Sigmoid colon (tissue), 7 donors: Measurements from ENCODE around the gene RNF128. TPM values are rescaled to one million over a fixed set of nuclear protein-coding genes. Genes with fewer than 3 reads are reported as not detected.

ENCODE experiments used
- DNase-seq: peaks from one replicate; pipeline ENCODE4 v3.0.0-alpha.2; 2019
- H3K27ac ChIP-seq, 4 donors: fragments of 200-600 bp; sonication (generic); one replicate each; pipeline ENCODE4 v1.5.1; 2016 to 2019; ENCODE audit warnings: mild to moderate bottlenecking in 1 of 4
- H3K27me3 ChIP-seq, 3 donors: fragments of 200-600 bp; sonication (generic); one replicate each; pipeline ENCODE4 v1.5.1; 2019; ENCODE audit warnings: mild to moderate bottlenecking in 1 of 3
- H3K36me3 ChIP-seq, 4 donors: fragments of 200-600 bp; sonication (generic); one replicate each; pipeline ENCODE4 v1.5.1; 2016 to 2019
- H3K4me1 ChIP-seq, 4 donors: fragments of 200-600 bp; sonication (generic); one replicate each; pipeline ENCODE4 v1.5.1; 2017 to 2019
- H3K4me3 ChIP-seq, 4 donors: fragments of 200-600 bp; sonication (generic); one replicate each; pipeline ENCODE4 v1.5.1; 2017 to 2019; ENCODE audit warnings: mild to moderate bottlenecking in 2 of 4, moderate library complexity in 1 of 4
- H3K9me3 ChIP-seq, 4 donors: fragments of 200-600 bp in 3 of 4; sonication (generic) in 3 of 4; one replicate each; pipeline versions ENCODE4 v1.5.1 to v1.6.1; 2013 to 2019
- EP300 ChIP-seq, 4 donors: sonication (generic); formaldehyde crosslinking; IDR thresholded peaks; one replicate each; pipeline ENCODE4 v1.6.1; 2017; ENCODE audit warnings: antibody characterized with exemption in 4 of 4
- POLR2A ChIP-seq, 2 donors: fragments of 450-650 bp; IDR thresholded peaks; one replicate each; pipeline ENCODE4 v1.6.1; 2016; ENCODE audit warnings: antibody characterized with exemption in 2 of 2, mild to moderate bottlenecking in 2 of 2, moderate library complexity in 2 of 2
- POLR2AphosphoS5 ChIP-seq, 4 donors: sonication (generic); formaldehyde crosslinking; IDR thresholded peaks; one replicate each; pipeline ENCODE4 v1.6.1; 2017; ENCODE audit warnings: antibody characterized with exemption in 4 of 4
- WGBS, 2 donors: extraction: QIAGEN DNeasy Blood & Tissue Kit; methylation state at CpG; one replicate each; pipeline ENCODE4 v1.1.7; 2013; 5-methylcytosine and 5-hydroxymethylcytosine counted together
- intact Hi-C: fragments of 100-400 bp; cut with DNase I; formaldehyde crosslinking; loops from one replicate; pipeline ENCODE4 v1.15.1; 2023
- polyA plus RNA-seq, 3 donors: library from polyadenylated mRNA; stranded (reverse); fragments of 200-250 nt; gene quantifications; one replicate each; pipeline ENCODE4 v1.2.3, GENCODE V29; 2013
- total RNA-seq, 4 donors: library from RNA; depleted of rRNA; stranded (reverse); fragments of >200 nt; gene quantifications; one replicate each; pipeline ENCODE4 v1.1.0, GENCODE V29; 2016
- TF ChIP-seq, protein P1 (sequence below), 4 experiments: fragments of 450-650 bp in 3 of 4; fragments of 200-600 bp in 1 of 4; IDR thresholded peaks; one replicate each; pipeline ENCODE4 v1.5.1; 2016 to 2019; ENCODE audit warnings: antibody characterized with exemption in 4 of 4, mild to moderate bottlenecking in 3 of 4, moderate library complexity in 2 of 4
- donor health status: healthy with polysubstance abuse.
- donor health status: Bipolar disorder and iron deficiency.
- donor health status: healthy.

RNF128 gene
- total and polyA plus RNA-seq, 7 donors: 0.36 to 10.5 (median 4.6) TPM; not detected in 3

DNA sequence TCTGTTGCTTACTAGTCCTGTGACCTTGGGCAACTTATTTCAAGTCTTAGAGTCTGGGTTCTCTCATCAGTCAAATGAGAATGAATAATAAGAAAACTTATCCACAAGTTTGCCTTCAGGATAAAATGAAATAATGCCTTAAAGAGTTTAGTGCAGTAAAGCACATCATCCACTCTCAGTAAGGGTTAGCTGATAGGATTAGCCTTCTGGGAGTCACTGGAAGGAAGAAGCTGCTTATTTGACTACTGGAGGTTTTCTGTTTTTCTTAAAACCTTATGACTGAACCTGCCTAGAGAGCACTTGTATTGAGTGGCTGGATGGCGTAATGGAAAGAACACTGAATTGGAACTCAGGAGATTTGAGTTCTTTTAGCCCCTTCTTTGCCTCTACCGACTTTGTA lies 1.8 kb downstream of the RNF128 start:
- 25 to 65% methylated on average over 2 of the region's 2 CpGs for WGBS, 2 donors
- Histone ChIP-seq H3K36me3 (no peaks in the 10 kb centered on the region), H3K9me3 (no peaks in the 10 kb centered on the region), H3K27me3 (peaks cover 0 to 8% (median 0%) of the 10 kb centered on the region in 3 donors), H3K4me1 (peaks cover 0 to 7% (median 0%) of the 10 kb centered on the region in 4 donors), H3K4me3 (no peak overlapping the region), H3K27ac (no peak overlapping the region)
- no peak for TF ChIP-seq POLR2AphosphoS5 (IDR thresholded peaks at IDR 0.05)
- TF ChIP-seq, protein P1, sequence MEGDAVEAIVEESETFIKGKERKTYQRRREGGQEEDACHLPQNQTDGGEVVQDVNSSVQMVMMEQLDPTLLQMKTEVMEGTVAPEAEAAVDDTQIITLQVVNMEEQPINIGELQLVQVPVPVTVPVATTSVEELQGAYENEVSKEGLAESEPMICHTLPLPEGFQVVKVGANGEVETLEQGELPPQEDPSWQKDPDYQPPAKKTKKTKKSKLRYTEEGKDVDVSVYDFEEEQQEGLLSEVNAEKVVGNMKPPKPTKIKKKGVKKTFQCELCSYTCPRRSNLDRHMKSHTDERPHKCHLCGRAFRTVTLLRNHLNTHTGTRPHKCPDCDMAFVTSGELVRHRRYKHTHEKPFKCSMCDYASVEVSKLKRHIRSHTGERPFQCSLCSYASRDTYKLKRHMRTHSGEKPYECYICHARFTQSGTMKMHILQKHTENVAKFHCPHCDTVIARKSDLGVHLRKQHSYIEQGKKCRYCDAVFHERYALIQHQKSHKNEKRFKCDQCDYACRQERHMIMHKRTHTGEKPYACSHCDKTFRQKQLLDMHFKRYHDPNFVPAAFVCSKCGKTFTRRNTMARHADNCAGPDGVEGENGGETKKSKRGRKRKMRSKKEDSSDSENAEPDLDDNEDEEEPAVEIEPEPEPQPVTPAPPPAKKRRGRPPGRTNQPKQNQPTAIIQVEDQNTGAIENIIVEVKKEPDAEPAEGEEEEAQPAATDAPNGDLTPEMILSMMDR (IDR thresholded peaks at IDR 0.05): no peak
- no peak for TF ChIP-seq EP300 (IDR thresholded peaks at IDR 0.05)
- TF ChIP-seq POLR2A (IDR thresholded peaks at IDR 0.05): no peak
- intact Hi-C loops: no loop called here
- DNase-seq: no peak

DNA sequence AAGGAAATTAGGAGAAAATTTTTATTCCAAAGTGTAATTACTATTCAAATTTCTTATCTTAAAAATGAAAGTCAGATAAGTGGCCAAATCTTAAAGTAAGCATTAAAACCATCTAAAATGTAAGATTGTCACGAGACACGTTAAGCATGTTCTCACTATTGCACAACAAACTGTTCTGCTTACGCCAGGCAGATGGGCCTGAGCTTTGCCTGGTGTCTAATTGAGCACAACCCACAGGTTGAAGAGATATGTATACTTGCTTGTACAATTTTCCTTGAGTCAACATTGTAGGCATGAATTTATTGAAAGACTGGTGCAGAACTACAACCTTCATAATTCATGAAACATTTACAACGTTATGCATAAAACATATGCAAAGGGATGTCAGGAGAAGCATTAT lies 3.9 kb downstream of the RNF128 start:
- 15 to 64% methylated on average over 4 of the region's 4 CpGs for WGBS, 2 donors
- no peaks in the 10 kb centered on the region for H3K36me3 ChIP-seq
- peaks cover 0 to 8% (median 0%) of the 10 kb centered on the region in 3 donors for H3K27me3 ChIP-seq
- H3K4me3 ChIP-seq: no peak overlapping the region
- no peaks in the 10 kb centered on the region for H3K9me3 ChIP-seq
- no peak overlapping the region for H3K27ac ChIP-seq
- no peak for TF ChIP-seq POLR2A (IDR thresholded peaks at IDR 0.05)
- TF ChIP-seq, protein P1 (IDR thresholded peaks at IDR 0.05): no peak
- H3K4me1 ChIP-seq: peaks cover 0 to 7% (median 0%) of the 10 kb centered on the region in 4 donors
- DNase-seq: no peak
- intact Hi-C loops: no loop called here

DNA sequence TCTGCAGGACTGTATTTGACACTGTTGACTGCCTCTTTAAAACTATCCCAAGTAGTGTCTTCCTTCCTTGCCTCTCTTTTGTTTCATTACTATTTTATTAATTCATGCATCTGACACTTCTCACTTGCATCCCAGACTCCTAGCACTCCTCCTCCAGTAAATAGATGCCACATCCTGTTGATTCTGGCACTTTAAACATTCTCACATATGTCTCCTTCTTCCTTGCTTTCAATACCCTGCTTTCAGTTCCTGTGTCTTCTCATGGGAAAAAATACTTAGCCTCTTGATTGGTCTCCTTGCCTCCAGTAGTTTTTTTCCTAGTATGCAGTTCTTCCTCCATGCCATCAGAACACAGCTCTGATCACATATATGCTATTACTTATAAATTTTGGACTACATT lies 5.1 kb downstream of the RNF128 start:
- no peak overlapping the region for H3K27ac ChIP-seq
- peaks cover 0 to 2% (median 0%) of the 10 kb centered on the region in 3 donors for H3K27me3 ChIP-seq
- intact Hi-C loops: no loop called here
- DNase-seq: no peak
- no peaks in the 10 kb centered on the region for H3K9me3 ChIP-seq
- peaks cover 0 to 6% (median 0%) of the 10 kb centered on the region in 4 donors for H3K4me1 ChIP-seq
- no peak overlapping the region for H3K4me3 ChIP-seq
- no peaks in the 10 kb centered on the region for H3K36me3 ChIP-seq
- TF ChIP-seq EP300 (IDR thresholded peaks at IDR 0.05): no peak
- TF ChIP-seq POLR2A (IDR thresholded peaks at IDR 0.05): no peak
- TF ChIP-seq, protein P1 (IDR thresholded peaks at IDR 0.05): no peak
- no peak for TF ChIP-seq POLR2AphosphoS5 (IDR thresholded peaks at IDR 0.05)

- Histone ChIP-seq H3K9me3 (no peaks in the 10 kb centered on the region), H3K36me3 (no peaks in the 10 kb centered on the region), H3K27ac (no peak overlapping the region), H3K4me1 (no peaks in the 10 kb centered on the region), H3K27me3 (no peaks in the 10 kb centered on the region), H3K4me3 (no peak overlapping the region)
- no peak for DNase-seq
- TF ChIP-seq POLR2A (IDR thresholded peaks at IDR 0.05) (no peak), POLR2AphosphoS5 (IDR thresholded peaks at IDR 0.05) (no peak), EP300 (IDR thresholded peaks at IDR 0.05) (no peak)
- TF ChIP-seq, protein P1 (IDR thresholded peaks at IDR 0.05): no peak
- 23 to 68% methylated on average over 3 of the region's 3 CpGs for WGBS, 2 donors
- intact Hi-C loops: no loop called here
Observed at GRCh38 chrX:106734827-106735226, 8.3 kb downstream of the RNF128 start.

DNA sequence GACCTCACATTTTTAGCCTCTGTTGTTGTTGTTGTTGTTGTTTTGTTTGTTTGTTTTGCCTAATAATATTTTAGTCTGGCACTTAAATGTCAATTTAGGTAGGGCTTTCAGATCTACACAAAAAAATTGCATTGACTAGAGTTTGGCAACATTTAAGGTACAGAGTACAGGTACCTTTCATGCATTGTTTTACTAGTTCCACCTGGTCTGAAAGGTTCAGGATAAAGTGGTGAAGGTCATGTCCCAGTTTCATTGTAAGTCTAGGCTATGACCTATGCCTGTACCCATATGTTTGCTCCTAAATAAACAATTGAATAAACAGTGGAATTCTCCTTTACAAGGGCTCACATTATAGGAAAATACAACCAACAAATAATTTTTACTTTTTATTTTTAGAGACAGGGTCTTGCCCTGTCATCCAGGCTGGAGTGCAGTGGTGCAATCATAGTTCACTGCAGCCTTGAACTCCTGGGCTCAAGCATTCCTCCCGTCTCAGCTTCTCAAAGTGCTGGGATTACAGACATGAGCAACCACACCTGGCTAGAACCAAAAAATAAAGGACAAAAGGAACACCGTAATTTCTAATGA lies 13.8 kb downstream of the RNF128 start:
- TF ChIP-seq EP300 (IDR thresholded peaks at IDR 0.05): no peak
- TF ChIP-seq POLR2AphosphoS5 (IDR thresholded peaks at IDR 0.05): no peak
- no peak for TF ChIP-seq POLR2A (IDR thresholded peaks at IDR 0.05)
- TF ChIP-seq, protein P1 (IDR thresholded peaks at IDR 0.05): no peak
- no peak for DNase-seq
- 82 to 87% methylated on average over 2 of the region's 2 CpGs for WGBS, 2 donors

More for the DNA sequence above, 13.8 kb downstream of the RNF128 start:
- no peaks in the 10 kb centered on the region for H3K4me1 ChIP-seq
- no peak overlapping the region for H3K27ac ChIP-seq
- intact Hi-C loops: no loop called here
- H3K27me3 ChIP-seq: no peaks in the 10 kb centered on the region
- H3K4me3 ChIP-seq: no peak overlapping the region
- no peaks in the 10 kb centered on the region for H3K36me3 ChIP-seq
- no peaks in the 10 kb centered on the region for H3K9me3 ChIP-seq
